DND-41 (cell line): ENCODE data around the gene DTX1.
A peak's percentile ranks its signal among the peaks of the same experiment; 100 is the strongest.

Experiments
- ATAC-seq: fragments of 200-7000 bp; cut with Tn5 transposase; 3 replicates; pipeline ENCODE4 v1.9.1; 2021; ENCODE audit warnings: low read depth; ENCODE audit not compliant: insufficient read depth
- DNase-seq: peaks from one replicate; pipeline ENCODE4 v3.0.0-alpha.2; 2020
- H2AFZ ChIP-seq: 2 replicates; pipeline ENCODE4 v1.6.0; 2012; ENCODE audit warnings: low read depth, low read length
- H3K27ac ChIP-seq: 2 replicates; pipeline ENCODE4 v1.5.1; 2012; ENCODE audit warnings: low read length, inconsistent platforms
- H3K27me3 ChIP-seq: fragments of 200-600 bp; sonication (generic); 2 replicates; pipeline ENCODE4 v1.6.0; 2012; ENCODE audit warnings: low read length, mild to moderate bottlenecking, inconsistent platforms; ENCODE audit not compliant: insufficient read depth, poor library complexity
- H3K36me3 ChIP-seq: 2 replicates; pipeline ENCODE4 v1.5.1; 2012; ENCODE audit warnings: low read length, inconsistent platforms; ENCODE audit not compliant: insufficient read depth
- H3K4me1 ChIP-seq: 2 replicates; pipeline ENCODE4 v1.5.1; 2012; ENCODE audit warnings: mild to moderate bottlenecking, low read length; ENCODE audit not compliant: insufficient read depth
- H3K4me2 ChIP-seq: 2 replicates; pipeline ENCODE4 v1.6.0; 2012; ENCODE audit warnings: mild to moderate bottlenecking, moderate library complexity, low read length, inconsistent platforms; ENCODE audit not compliant: insufficient read depth
- H3K4me3 ChIP-seq, 2 experiments: fragments of 200-600 bp in 1 of 2; shearing (Covaris generic) in 1 of 2; 2 replicates each; pipeline ENCODE4 v1.5.1; 2012 to 2016; ENCODE audit warnings: inconsistent platforms in 2 of 2, low read length in 2 of 2, mild to moderate bottlenecking in 2 of 2, low read depth in 1 of 2, moderate library complexity in 1 of 2
- H3K79me2 ChIP-seq: 2 replicates; pipeline ENCODE4 v1.6.0; 2012; ENCODE audit warnings: low read length, inconsistent platforms; ENCODE audit not compliant: insufficient read depth
- H3K9ac ChIP-seq: 2 replicates; pipeline ENCODE4 v1.6.0; 2012; ENCODE audit warnings: low read depth, mild to moderate bottlenecking, inconsistent platforms, low read length, moderate library complexity
- H3K9me3 ChIP-seq: 2 replicates; pipeline ENCODE4 v1.5.1; 2012; ENCODE audit warnings: low read length, moderate library complexity, mild to moderate bottlenecking, inconsistent platforms; ENCODE audit not compliant: insufficient read depth, severe bottlenecking
- H4K20me1 ChIP-seq: 2 replicates; pipeline ENCODE4 v1.6.0; 2012; ENCODE audit warnings: low read length; ENCODE audit not compliant: insufficient read depth
- CTCF ChIP-seq: IDR thresholded peaks from 2 replicates; pipeline ENCODE4 v1.5.1; 2012; ENCODE audit warnings: borderline replicate concordance, low read length, moderate library complexity, mild to moderate bottlenecking; ENCODE audit not compliant: poor library complexity, severe bottlenecking; ENCODE audit errors: extremely low read depth
- EZH2 ChIP-seq: IDR thresholded peaks from 3 replicates; pipeline ENCODE4 v1.6.1; 2012; ENCODE audit warnings: borderline replicate concordance, low read depth, mild to moderate bottlenecking, moderate library complexity, low read length, inconsistent platforms; ENCODE audit not compliant: severe bottlenecking

The DTX1 gene

GRCh38 chr12:113108308-113108707, 51.8 kb downstream of the DTX1 start:
- no peak overlapping the region for H3K9ac ChIP-seq
- DNase-seq (no peak), ATAC-seq (no peak)
- no peak overlapping the region for H3K4me3 ChIP-seq
- no peaks in the 10 kb centered on the region for H3K27me3 ChIP-seq
- H3K4me1 ChIP-seq: no peaks in the 10 kb centered on the region; the same call in 1 of the 2 replicates
- H3K9me3 ChIP-seq: no peaks in the 10 kb centered on the region
- TF ChIP-seq EZH2: no peak
- TF ChIP-seq CTCF: no peak
- H3K36me3 ChIP-seq: no peaks in the 10 kb centered on the region
- no peak overlapping the region for H2AFZ ChIP-seq
- H4K20me1 ChIP-seq: no peaks in the 10 kb centered on the region
- H3K27ac ChIP-seq: no peak overlapping the region
- H3K4me2 ChIP-seq: no peak overlapping the region
- H3K79me2 ChIP-seq: no peaks in the 10 kb centered on the region

GRCh38 chr12:113109360-113109759, 52.8 kb downstream of the DTX1 start:
- Histone ChIP-seq H3K36me3 (no peaks in the 10 kb centered on the region), H3K79me2 (no peaks in the 10 kb centered on the region), H4K20me1 (no peaks in the 10 kb centered on the region), H3K4me1 (no peaks in the 10 kb centered on the region; the same call in 1 of the 2 replicates), H3K9me3 (no peaks in the 10 kb centered on the region), H2AFZ (no peak overlapping the region), H3K27ac (no peak overlapping the region), H3K27me3 (no peaks in the 10 kb centered on the region), H3K4me2 (no peak overlapping the region), H3K4me3 (no peak overlapping the region), H3K9ac (no peak overlapping the region)
- DNase-seq (no peak), ATAC-seq (no peak; the same call in 2 of the 3 replicates)
- TF ChIP-seq EZH2 (no peak), CTCF (no peak)

- TF ChIP-seq CTCF: no peak
- no peak for TF ChIP-seq EZH2
- Histone ChIP-seq H3K4me1 (no peaks in the 10 kb centered on the region; the same call in 1 of the 2 replicates), H2AFZ (no peak overlapping the region), H3K27ac (no peak overlapping the region), H3K4me2 (no peak overlapping the region), H3K9ac (no peak overlapping the region), H3K27me3 (no peaks in the 10 kb centered on the region), H3K9me3 (no peaks in the 10 kb centered on the region), H3K36me3 (no peaks in the 10 kb centered on the region), H4K20me1 (no peaks in the 10 kb centered on the region), H3K4me3 (no peak overlapping the region), H3K79me2 (no peaks in the 10 kb centered on the region)
- DNase-seq (no peak), ATAC-seq (peak; percentile 23; the same call in 1 of the 3 replicates)
Observed at GRCh38 chr12:113109872-113110599, 53.5 kb downstream of the DTX1 start.
